H9 (cell line): Measurements from ENCODE around the gene C2orf68. TPM values are rescaled to one million over a fixed set of nuclear protein-coding genes. Genes with fewer than 3 reads are reported as not detected.

Experiments
- DNase-seq: peaks from one replicate; pipeline ENCODE4 v3.0.0-alpha.2; 2017
- H2AFZ ChIP-seq: one replicate; pipeline ENCODE4 v1.6.1; 2013; ENCODE audit warnings: mild to moderate bottlenecking, low read length, control low read depth, moderate library complexity
- H2AK5ac ChIP-seq: 2 replicates; pipeline ENCODE4 v1.6.1; 2013; ENCODE audit warnings: low read length, control low read depth, mixed read lengths; ENCODE audit not compliant: insufficient read length
- H2BK120ac ChIP-seq: one replicate; pipeline ENCODE4 v1.6.1; 2013; ENCODE audit warnings: low read depth, mild to moderate bottlenecking, low read length, control low read depth, inconsistent platforms; ENCODE audit not compliant: poor library complexity, severe bottlenecking
- H2BK12ac ChIP-seq: 2 replicates; pipeline ENCODE4 v1.6.1; 2013; ENCODE audit warnings: low read length, control low read depth, mixed read lengths, low read depth; ENCODE audit not compliant: insufficient read length
- H2BK15ac ChIP-seq: 2 replicates; pipeline ENCODE4 v1.6.1; 2013; ENCODE audit warnings: low read depth, low read length, control low read depth
- H2BK20ac ChIP-seq: one replicate; pipeline ENCODE4 v1.6.1; 2013; ENCODE audit warnings: low read depth, mild to moderate bottlenecking, low read length, control low read depth, inconsistent platforms; ENCODE audit not compliant: poor library complexity, severe bottlenecking
- H2BK5ac ChIP-seq: 2 replicates; pipeline ENCODE4 v1.6.1; 2013; ENCODE audit warnings: low read length, control low read depth, mixed read lengths; ENCODE audit not compliant: insufficient read length
- H3K14ac ChIP-seq: 2 replicates; pipeline ENCODE4 v1.6.1; 2013; ENCODE audit warnings: low read length, control low read depth; ENCODE audit not compliant: insufficient read depth
- H3K18ac ChIP-seq: 2 replicates; pipeline ENCODE4 v1.6.1; 2013; ENCODE audit warnings: low read depth, mild to moderate bottlenecking, mixed read lengths, low read length, control low read depth; ENCODE audit not compliant: insufficient read length
- H3K23ac ChIP-seq: 2 replicates; pipeline ENCODE4 v1.6.1; 2013; ENCODE audit warnings: low read length, control low read depth, mixed read lengths, low read depth; ENCODE audit not compliant: insufficient read length
- H3K23me2 ChIP-seq: 2 replicates; pipeline ENCODE4 v1.6.1; 2013; ENCODE audit warnings: low read depth, mild to moderate bottlenecking, mixed read lengths, low read length, control low read depth; ENCODE audit not compliant: insufficient read length, poor library complexity, severe bottlenecking
- H3K27ac ChIP-seq: 2 replicates; pipeline ENCODE4 v1.5.1; 2013; ENCODE audit warnings: low read length, control low read depth, mixed read lengths, low read depth; ENCODE audit not compliant: insufficient read length
- H3K27me3 ChIP-seq: 2 replicates; pipeline ENCODE4 v1.6.1; 2013; ENCODE audit warnings: low read length, control low read depth, inconsistent platforms; ENCODE audit not compliant: insufficient read depth
- H3K4ac ChIP-seq: 2 replicates; pipeline ENCODE4 v1.6.1; 2013; ENCODE audit warnings: low read depth, mild to moderate bottlenecking, control low read depth, inconsistent platforms, low read length, moderate library complexity
- H3K4me1 ChIP-seq: 2 replicates; pipeline ENCODE4 v1.6.1; 2013; ENCODE audit warnings: low read length, control low read depth, inconsistent platforms; ENCODE audit not compliant: insufficient read depth
- H3K4me2 ChIP-seq: 2 replicates; pipeline ENCODE4 v1.6.1; 2013; ENCODE audit warnings: low read length, control low read depth, mixed read lengths; ENCODE audit not compliant: insufficient read length, insufficient read depth
- H3K56ac ChIP-seq: 2 replicates; pipeline ENCODE4 v1.6.1; 2013; ENCODE audit warnings: low read depth, mild to moderate bottlenecking, mixed read lengths, low read length, control low read depth; ENCODE audit not compliant: insufficient read length
- H3K79me1 ChIP-seq: 2 replicates; pipeline ENCODE4 v1.6.1; 2013; ENCODE audit warnings: low read depth, mild to moderate bottlenecking, moderate library complexity, low read length, control low read depth, inconsistent platforms; ENCODE audit not compliant: insufficient read depth, poor library complexity, severe bottlenecking
- H3K79me2 ChIP-seq: 2 replicates; pipeline ENCODE4 v1.6.1; 2013; ENCODE audit warnings: low read length, control low read depth, inconsistent platforms; ENCODE audit not compliant: insufficient read depth
- H3K9ac ChIP-seq: 2 replicates; pipeline ENCODE4 v1.6.1; 2013; ENCODE audit warnings: low read length, control low read depth, mixed read lengths; ENCODE audit not compliant: insufficient read length; ENCODE audit errors: extremely low read depth
- H3K9me3 ChIP-seq: one replicate; pipeline ENCODE4 v1.6.1; 2013; ENCODE audit warnings: low read depth, low read length, inconsistent platforms; ENCODE audit not compliant: control insufficient read depth
- H3T11ph ChIP-seq: one replicate; pipeline ENCODE4 v1.6.1; 2013; ENCODE audit warnings: mild to moderate bottlenecking, low read length, control low read depth, inconsistent platforms
- H4K20me1 ChIP-seq: one replicate; pipeline ENCODE4 v1.6.1; 2013; ENCODE audit not compliant: control insufficient read depth, insufficient read length, insufficient read depth
- H4K5ac ChIP-seq: 2 replicates; pipeline ENCODE4 v1.6.1; 2013; ENCODE audit warnings: low read depth, mild to moderate bottlenecking, mixed read lengths, low read length, control low read depth; ENCODE audit not compliant: insufficient read length
- H4K8ac ChIP-seq: replicated peaks from 2 replicates; pipeline ENCODE4 v1.6.1; 2013; ENCODE audit warnings: low read length, control low read depth, mixed read lengths, low read depth; ENCODE audit not compliant: insufficient read length
- H4K91ac ChIP-seq: 2 replicates; pipeline ENCODE4 v1.6.1; 2013; ENCODE audit warnings: low read depth, mild to moderate bottlenecking, moderate library complexity, mixed read lengths, low read length, control low read depth; ENCODE audit not compliant: insufficient read length
- H3K27ac Mint-ChIP-seq, 3 experiments: 2 replicates in 2 of 3; 3 replicates in 1 of 3; pipeline ENCODE4 v1.8.0; 2020 to 2021; ENCODE audit warnings: mixed read lengths in 3 of 3, mild to moderate bottlenecking in 1 of 3, moderate library complexity in 1 of 3
- H3K27me3 Mint-ChIP-seq: 2 replicates; pipeline ENCODE4 v1.8.0; 2021; ENCODE audit warnings: low read depth, mild to moderate bottlenecking, moderate library complexity, mixed read lengths
- H3K36me3 Mint-ChIP-seq, 3 experiments: 2 replicates in 2 of 3; 3 replicates in 1 of 3; pipeline ENCODE4 v1.8.0; 2020 to 2021; ENCODE audit warnings: low read depth in 3 of 3, mixed read lengths in 3 of 3; ENCODE audit not compliant: insufficient read depth in 1 of 3
- H3K4me1 Mint-ChIP-seq, 2 experiments: 2 replicates each; pipeline ENCODE4 v1.8.0; 2020; ENCODE audit warnings: mixed read lengths in 2 of 2
- H3K4me3 Mint-ChIP-seq, 2 experiments: 2 replicates in 1 of 2; 3 replicates in 1 of 2; pipeline ENCODE4 v1.8.0; 2020 to 2021; ENCODE audit warnings: mild to moderate bottlenecking in 2 of 2, mixed read lengths in 2 of 2, moderate library complexity in 1 of 2
- H3K9me3 Mint-ChIP-seq, 2 experiments: 2 replicates in 1 of 2; 3 replicates in 1 of 2; pipeline ENCODE4 v1.8.0; 2020; ENCODE audit warnings: mild to moderate bottlenecking in 2 of 2, mixed read lengths in 2 of 2, moderate library complexity in 1 of 2
- CTCF ChIP-seq: fragments of 200-600 bp; sonication (generic); conservative IDR thresholded peaks from 3 replicates; pipeline ENCODE4 v1.8.0; 2021; ENCODE audit warnings: antibody characterized with exemption, mild to moderate bottlenecking
- WGBS: extraction: QIAGEN DNeasy Blood & Tissue Kit; methylation state at CpG from one replicate; pipeline ENCODE4 v1.1.7; 2013; ENCODE audit warnings: missing lambda C conversion rate, low lambda C conversion rate, mixed read lengths; ENCODE audit not compliant: insufficient read length; ENCODE audit errors: extremely low coverage; 5-methylcytosine and 5-hydroxymethylcytosine counted together
- total RNA-seq: library from RNA; stranded (reverse); gene quantifications from 2 replicates; pipeline ENCODE4 v1.2.1, GENCODE V29; 2021

Gene C2orf68
- total RNA-seq, 1 experiment from 2014 or later = 39.6 TPM

- Histone ChIP-seq H3K23me2 (no peaks in the 10 kb centered on the region), H4K20me1 (no peaks in the 10 kb centered on the region), H3K79me1 (no peaks in the 10 kb centered on the region), H2BK15ac (no peak within 1 kb of the TSS), H2AFZ (no peak within 1 kb of the TSS), H2BK5ac (no peak within 1 kb of the TSS), H4K8ac (no peak within 1 kb of the TSS), H3K56ac (no peak within 1 kb of the TSS), H3K23ac (no peak within 1 kb of the TSS), H2BK120ac (no peak within 1 kb of the TSS), H4K91ac (no peak within 1 kb of the TSS), H3K4me1 (no peaks in the 10 kb centered on the region), H2BK12ac (no peak within 1 kb of the TSS), H3K14ac (peak within 1 kb of the TSS; percentile 90), H2AK5ac (no peak within 1 kb of the TSS), H2BK20ac (no peak within 1 kb of the TSS), H3K4me2 (peak within 1 kb of the TSS; percentile 56), H3T11ph (no peak within 1 kb of the TSS), H3K4ac (no peak within 1 kb of the TSS), H3K9ac (peak within 1 kb of the TSS; percentile 81), H3K27me3 (no peaks in the 10 kb centered on the region), H4K5ac (no peak within 1 kb of the TSS), H3K27ac (peak within 1 kb of the TSS; percentile 43), H3K79me2 (peaks cover 5% of the 10 kb centered on the region; the same call in 1 of the 2 replicates), H3K18ac (peak within 1 kb of the TSS; percentile 71), H3K9me3 (no peaks in the 10 kb centered on the region)
- Mint-ChIP-seq H3K4me3 (peak within 1 kb of the TSS; percentile 91 to 97), H3K9me3 (no peaks in the 10 kb centered on the region), H3K27me3 (peaks cover 21% of the 10 kb centered on the region), H3K27ac (peak within 1 kb of the TSS; percentile 99), H3K4me1 (peaks cover 12 to 13% of the 10 kb centered on the region in 2 experiments; a peak in 3 of 4 replicates), H3K36me3 (peaks cover 7 to 10% (median 7%) of the 10 kb centered on the region in 3 experiments)
- no CpG with 5 or more reads among the region's 64 CpGs for WGBS
- TF ChIP-seq CTCF = no peak
- peak; percentile 97 for DNase-seq
Measured at GRCh38 chr2:85561280-85562212, 50.3 kb downstream of the C2orf68 start, which contains the start of gene GGCX. TSS of gene GGCX (minus strand) at chr2:85561493. CDS start at chr2:85561428, 65 bp downstream.
